Measurements from ENCODE around the gene QKI. TPM values are rescaled to one million over a fixed set of nuclear protein-coding genes. Genes with fewer than 3 reads are reported as not detected.

QKI gene
- total RNA-seq, 2 experiments from 2014 or later, result 48.6 to 62.7 TPM

- Mint-ChIP-seq H3K4me3 (no peak overlapping the region), H3K27me3 (peaks cover 16% of the 10 kb centered on the region), H3K9me3 (ENCODE audit: low read depth) (no peaks in the 10 kb centered on the region), H3K36me3 (ENCODE audit: low read depth) (no peaks in the 10 kb centered on the region), H3K27ac (no peak overlapping the region), H3K4me1 (no peaks in the 10 kb centered on the region)
- DNase-seq (no peak), ATAC-seq (no peak)
- intact Hi-C loops (cut with DNase I, micrococcal nuclease), result no loop called here
- CTCF ChIA-PET, result no interaction called here
- POLR2A ChIA-PET, result no interaction called here
Observed at GRCh38 chr6:163627274-163628062, 212.9 kb downstream of the QKI start.

Measured in activated CD4-positive, alpha-beta T cell treated with anti-CD3 and anti-CD28 coated beads for 36 hours (primary cell).